HT-29 (cell line): Measurements from ENCODE around the gene SLC35F6. TPM values are rescaled to one million over a fixed set of nuclear protein-coding genes. Genes with fewer than 3 reads are reported as not detected.

Experiments used
- DNase-seq: peaks from one replicate; pipeline ENCODE4 v3.0.0-alpha.2; 2015; ENCODE audit warnings: low spot score
- total RNA-seq: library from RNA; depleted of rRNA; stranded (reverse); fragments of >200 nt; shearing (Covaris generic); gene quantifications from 2 replicates; pipeline ENCODE4 v1.2.3, GENCODE V29; 2014; rRNA removed

SLC35F6 gene, protein sequence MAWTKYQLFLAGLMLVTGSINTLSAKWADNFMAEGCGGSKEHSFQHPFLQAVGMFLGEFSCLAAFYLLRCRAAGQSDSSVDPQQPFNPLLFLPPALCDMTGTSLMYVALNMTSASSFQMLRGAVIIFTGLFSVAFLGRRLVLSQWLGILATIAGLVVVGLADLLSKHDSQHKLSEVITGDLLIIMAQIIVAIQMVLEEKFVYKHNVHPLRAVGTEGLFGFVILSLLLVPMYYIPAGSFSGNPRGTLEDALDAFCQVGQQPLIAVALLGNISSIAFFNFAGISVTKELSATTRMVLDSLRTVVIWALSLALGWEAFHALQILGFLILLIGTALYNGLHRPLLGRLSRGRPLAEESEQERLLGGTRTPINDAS
- 24.3 and 27.5 TPM in 2 replicates for total RNA-seq

DNA sequence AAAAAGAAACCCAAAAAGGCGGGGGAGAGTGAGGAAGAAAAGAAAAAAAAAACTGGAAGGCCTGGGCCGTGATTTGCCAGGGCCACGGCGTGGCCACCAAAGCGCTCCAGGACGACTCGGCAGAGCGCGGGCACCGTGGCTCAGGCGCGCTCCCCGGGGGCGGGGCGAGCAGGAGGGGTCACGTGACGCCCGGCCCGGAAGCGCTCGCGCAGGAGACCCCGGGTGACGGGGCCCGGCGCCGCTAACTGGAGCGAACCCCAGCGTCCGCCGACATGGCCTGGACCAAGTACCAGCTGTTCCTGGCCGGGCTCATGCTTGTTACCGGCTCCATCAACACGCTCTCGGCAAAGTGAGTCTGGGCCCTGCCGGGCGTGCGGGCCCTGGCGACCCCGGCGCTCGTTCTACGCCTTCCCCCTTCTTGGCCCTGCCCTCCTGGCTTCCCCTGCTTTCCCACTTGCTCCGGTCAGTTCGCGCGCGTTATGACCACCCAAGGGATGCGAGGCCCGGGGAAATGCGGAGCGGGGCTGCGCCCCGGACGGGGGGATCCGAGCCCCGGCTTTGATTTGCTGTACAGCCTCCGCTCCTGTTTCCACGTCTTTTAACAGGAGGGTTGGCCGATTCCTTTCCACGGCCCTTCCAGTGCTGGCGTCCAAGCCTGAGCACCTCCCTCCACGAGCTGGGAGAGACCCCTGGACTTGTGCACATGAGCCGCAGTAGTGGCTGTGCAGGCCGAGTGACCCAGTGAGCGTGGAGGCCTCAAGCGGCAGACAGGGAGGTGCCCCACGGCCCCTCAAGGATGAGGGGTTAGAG, at the start of gene SLC35F6:
TSS of gene SLC35F6 (plus strand) at position 207 of the 810 bp plus-strand sequence. CDS start at position 273, 66 bp downstream.
- DNase-seq = peak; percentile 75

DNA sequence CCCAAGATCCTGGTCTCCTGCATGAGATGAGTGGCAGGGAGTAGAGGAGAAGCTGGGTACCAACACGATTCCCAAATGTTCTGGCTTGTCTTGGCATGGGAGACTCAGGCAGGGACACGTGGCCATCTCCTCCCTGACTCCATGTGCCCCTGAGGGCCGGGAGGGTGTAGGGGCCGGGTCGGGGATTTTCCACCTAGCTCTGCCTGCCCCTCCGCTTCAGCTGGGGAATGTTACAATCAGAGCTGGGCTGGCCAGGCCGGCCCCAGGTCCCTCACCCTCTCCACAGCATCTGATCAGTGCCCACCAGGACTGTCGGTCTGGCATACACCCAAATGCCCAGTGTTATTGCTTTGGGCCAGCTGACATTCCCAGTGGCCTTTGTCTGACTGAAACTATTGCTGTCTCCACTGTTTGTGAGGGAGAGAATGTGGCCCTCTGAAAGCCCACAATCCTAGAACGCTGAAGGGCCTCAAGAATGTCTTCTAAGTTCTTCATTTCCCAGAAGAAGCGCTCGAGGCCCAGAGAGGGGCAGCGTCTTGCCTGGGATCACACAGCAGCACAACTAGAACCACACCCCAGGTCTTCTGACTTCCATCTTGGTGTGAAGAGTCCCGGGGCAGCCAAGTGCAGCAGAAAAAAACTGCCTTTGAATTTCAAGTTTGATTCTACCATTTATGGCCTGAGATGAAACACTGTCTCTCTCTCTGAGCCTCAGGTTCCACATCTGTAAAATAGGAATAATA, 48.4 kb upstream of the SLC35F6 start:
- DNase-seq = no peak

DNA sequence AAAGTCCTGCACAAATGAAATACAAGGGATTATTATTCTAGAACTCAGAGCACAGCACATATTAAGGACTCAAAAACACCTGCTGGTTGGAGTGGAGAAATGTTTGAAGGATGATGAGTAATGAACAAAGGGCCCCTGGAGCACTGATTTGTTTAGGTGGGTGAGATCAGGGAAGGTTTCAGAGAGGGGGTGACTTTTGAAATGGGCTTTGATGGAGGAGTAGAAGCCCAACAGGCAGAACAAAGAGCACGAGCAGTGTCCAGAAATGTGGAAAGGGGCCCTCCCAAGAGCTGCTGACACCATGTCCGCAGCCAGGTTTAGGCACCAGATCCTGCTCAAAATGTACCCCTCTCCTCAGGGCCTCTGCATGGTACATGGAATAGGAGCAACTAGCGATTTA, 47.7 kb upstream of the SLC35F6 start:
- no peak for DNase-seq

DNA sequence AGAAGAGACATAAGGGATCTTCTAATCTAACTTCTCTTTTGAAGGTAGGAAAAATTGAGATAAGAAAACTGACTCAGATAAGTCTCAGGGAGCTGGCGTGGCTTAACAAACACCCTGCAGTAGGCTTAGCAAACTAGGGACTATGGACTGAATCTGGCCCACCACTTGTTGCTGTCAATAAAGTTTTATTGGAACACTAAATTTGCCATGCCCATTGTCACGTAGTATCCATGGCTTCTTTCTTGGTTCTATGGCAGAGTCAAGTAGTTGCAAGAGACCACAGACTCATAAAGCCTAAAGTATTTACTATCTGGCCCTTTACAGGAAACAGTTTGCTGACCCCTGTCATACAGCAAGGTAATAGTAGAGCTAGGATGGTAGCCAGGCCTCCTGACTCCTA, 47.3 kb upstream of the SLC35F6 start:
- DNase-seq = no peak

DNA sequence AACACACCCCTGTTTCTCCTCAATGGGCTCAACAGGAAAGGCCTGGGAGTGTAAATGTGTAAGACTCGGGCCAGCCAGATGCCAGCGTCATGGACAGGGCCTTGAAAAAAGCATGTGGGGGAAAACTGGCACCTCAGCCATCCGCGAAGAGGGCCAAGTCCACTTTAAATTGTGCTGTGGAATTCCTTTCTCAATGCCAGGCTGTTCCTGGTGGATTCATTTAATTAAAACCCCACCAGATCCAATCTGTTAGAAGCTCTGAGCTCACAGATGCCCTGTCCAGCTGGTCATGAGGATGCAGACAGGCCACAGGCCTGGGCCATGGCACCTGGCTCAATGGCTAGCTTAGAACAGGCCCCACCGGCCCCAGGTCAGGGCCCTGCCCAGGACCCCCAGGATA, 46.7 kb upstream of the SLC35F6 start:
- no peak for DNase-seq

DNA sequence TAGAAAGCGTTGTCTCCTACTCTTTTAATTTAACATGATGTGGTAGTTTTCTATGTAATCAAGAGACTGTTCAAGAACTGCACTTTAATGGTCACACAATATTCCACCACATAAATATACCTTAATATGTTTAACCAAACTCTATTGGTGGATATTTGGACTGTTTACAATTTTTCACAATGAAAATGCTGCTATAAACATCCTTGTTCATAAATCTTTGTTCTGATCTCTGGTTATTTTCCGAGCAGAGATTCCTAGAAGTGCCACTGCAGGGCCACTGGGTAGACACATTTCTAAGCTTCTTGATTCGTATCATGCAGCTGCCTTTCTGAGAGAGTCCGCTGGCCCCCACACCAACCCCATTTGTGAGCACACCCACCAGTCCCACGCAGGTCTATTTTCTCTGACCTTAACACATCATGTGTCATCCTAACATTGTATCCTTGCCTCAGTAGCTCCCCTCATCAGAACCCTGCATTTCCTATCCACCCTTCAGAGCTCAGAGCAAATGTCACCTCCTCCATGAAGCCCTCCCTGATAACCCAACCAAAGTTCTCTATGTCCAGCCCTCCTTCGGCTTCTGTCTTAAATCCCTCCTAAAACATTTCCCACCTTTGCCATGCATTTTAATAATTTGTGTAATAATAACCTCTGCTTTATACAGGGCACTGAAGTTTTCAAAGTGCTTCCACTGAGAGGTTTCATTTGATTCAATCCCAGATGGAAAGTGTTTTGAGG, 45.0 kb upstream of the SLC35F6 start:
- DNase-seq = no peak

DNA sequence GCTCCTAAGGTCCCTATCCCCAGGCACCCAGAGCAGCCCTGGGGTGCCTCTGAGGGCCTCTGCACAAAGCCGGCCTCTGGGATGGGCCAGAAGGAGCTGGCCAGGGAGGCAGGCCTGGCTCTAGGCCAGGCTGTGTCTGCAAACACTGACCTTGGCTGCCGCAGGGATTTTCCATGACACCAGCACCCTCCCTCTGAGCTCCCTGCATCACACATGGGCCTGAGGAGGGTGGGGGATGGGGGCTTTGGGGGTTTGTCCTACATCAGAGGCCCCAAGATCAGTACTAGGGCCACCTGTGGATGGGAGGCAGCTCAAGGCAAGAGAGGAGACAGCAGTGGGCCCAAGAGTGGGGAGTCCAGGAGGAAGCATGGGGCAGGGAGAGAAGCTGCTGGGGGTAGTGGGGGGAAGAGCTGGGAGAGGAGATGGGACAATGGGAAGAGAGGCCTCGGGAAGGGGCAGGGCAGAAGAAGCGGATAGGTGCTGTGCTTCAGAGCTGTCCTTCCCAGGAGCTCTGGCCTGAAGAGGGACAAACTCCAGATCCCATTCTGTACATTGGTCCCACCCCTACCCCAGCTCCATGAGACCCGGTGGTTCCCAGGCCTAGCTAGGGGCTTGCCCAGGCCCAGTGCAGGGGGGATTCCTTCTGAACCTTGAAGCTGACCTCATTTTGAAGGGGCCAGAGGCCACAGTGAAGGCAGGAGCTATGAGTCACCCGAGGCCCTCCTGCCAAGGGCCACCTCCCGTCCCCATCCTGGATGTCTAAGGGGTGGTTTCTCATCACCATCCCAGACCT, 43.6 kb upstream of the SLC35F6 start:
- peak; percentile 42 for DNase-seq

DNA sequence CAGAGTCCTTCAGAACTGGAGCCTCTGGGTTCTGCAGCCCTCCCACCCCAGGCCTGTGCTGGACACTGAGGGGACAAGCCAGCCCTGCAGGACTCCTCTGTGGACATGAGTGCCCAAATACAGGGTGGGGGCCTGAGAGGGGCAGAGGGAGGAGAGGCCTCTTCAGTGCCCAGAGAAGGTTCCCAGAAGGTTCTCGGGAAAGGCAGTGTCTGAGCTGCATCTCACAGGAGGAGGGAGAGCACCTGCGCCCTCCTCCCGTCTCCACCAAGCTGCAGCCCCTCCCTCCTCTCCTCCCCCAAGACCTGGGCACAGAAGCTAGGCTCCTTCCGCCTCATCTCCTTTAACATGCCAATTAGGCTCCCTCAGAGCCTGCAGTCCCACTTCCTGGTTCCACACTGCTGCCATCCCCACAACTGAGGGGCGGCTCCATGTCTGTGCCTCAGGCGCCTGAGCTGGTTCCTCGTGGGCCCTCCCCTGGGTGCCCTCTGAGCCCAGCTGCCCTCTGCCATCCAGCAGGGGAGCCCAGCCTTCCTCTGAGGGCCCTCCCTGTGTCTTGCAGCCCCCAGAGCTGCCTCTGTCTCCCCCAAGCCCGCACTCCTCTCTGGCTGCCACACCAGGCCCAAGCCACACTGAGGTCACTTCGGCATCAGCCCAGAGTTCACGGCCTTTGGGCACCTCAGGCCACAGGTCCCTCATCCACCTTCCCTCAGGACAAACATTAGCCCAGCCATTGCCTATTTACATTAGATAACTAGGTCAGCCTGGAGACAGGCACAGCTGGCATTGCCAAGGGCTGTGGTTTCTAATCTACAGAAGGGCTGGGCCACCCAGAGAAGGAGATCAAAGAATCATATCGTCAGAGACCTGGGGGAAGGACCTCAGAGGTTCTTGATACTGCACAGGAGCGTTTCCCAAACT, 42.7 kb upstream of the SLC35F6 start:
- peak; percentile 28 for DNase-seq

DNA sequence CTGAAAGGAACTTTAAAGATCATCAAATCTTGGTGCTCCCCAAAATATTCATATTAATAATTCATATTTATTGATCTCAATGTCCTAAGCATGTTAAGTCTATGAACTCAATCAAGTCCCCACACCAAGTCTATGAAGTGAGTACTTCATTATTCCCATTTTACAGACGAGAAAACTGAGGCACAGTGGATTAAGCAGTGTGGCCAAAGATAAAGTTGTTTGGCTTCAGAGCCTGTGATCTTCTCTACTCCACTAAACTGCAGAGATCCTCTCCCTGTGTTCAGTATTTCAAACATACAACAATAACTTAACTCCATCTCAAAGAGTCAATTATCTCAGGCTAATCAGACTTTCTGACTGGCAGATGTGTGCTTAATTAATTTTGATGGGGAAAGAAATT, 41.8 kb upstream of the SLC35F6 start:
- no peak for DNase-seq

DNA sequence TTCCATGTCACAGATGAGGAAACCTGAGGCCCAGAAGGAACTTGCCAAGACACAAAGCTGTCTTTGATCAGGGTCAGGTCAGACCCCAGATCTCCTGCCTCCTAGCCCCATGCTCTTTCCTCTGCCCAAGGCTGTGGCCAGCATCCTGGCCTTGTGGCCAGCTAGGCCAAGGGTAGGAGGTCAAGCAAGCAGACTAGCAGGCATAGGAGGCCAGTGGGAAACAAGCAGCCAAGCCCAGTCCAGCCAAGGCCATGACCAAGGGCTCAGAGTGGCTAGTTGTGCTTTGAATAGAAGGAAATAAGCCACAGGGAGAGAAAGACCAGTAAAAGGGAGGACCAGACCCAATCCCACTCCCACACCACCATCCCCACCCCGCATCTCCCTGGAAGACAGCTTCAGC, 41.2 kb upstream of the SLC35F6 start:
- DNase-seq = no peak

DNA sequence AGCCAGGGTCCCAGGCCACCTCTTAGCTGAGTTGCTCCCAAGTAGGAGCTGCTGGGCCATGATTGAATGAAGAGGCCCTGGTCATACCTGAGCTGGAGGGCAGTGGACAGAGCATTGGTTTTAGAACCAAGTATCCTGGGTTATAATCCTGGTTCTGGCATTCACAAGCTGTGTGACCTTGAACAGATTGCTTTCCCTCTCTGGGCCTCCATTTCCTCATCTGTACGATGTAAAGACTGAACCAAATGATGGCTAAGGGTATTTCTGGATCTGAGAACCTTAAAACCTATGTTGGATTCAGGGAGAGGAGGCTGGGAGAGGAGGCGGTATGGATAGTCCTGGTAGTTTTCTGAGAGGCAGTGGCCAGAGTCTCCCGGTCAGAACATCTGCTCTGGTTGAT, 40.6 kb upstream of the SLC35F6 start:
- DNase-seq = no peak

DNA sequence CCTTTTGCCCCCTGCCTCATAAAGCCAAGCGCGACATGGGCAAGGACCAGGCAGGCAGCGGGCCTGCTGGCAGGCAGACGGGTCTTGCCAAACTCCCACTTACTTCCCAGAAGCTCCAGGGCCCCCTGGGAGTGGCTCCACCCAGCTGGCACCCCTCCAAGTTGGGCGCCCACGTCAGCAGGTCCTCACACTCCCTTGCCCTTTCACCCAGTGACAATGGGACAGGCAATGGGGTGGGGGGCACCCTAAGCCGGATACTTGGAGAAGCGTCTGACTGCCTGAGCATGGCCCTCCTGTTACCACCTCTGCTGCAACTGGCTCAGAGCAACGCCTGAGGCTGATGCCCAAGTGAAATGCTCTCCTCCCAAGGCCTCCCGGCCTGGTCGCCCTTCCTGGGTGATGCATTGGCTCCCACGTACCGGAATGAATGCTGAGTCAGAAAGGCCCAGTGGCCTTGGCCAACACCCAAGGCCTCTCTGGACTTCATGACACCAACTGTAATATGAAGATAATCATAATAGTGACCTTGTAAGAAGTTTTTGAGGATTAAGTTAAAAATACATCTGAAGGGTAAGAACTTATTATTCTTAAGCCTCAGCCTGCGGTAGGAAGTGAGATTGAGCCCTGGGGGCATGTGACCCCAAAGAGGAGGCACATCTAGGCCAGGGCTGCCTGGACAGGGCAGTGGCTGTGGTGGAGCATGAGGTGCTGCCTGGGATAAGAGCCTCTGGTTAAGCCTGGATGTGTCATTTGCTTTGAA, 39.9 kb upstream of the SLC35F6 start:
- DNase-seq = peak; percentile 24

DNA sequence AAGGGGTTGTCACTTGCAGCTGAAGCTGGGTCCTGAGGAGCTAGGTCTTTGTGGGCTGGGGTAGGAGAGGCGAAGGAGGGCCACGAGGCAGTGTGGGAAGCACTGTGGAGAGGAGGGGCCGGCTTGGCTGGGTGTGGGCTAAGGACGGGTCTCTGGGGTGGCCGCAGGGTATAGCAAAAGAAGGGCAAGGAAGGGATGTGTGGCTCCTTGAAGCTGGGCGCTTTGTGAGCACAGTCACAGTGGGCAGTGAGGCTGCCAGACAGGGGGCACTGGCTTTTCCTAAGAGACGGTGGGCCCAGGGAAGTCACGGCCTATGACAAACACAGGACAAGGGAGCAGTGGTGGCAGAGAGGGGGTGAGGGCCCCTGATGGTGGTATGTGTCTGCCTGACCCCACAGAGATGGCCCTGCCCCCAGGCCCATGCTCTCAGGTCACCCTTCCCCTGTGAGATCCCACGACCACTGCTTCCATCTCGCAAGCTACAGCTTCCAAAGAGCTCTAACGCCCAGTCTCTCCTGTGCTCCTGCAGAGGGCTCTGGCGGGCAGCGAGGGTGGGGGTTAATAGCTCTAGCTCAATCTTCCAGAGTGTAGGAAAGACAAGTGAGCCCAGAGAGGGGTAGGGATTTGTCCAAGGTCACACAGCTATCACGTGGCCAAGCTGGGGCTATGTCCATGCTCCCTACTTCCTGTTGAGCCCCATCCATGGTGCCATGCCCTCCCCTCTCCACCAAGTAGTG, 39.1 kb upstream of the SLC35F6 start:
- no peak for DNase-seq

DNA sequence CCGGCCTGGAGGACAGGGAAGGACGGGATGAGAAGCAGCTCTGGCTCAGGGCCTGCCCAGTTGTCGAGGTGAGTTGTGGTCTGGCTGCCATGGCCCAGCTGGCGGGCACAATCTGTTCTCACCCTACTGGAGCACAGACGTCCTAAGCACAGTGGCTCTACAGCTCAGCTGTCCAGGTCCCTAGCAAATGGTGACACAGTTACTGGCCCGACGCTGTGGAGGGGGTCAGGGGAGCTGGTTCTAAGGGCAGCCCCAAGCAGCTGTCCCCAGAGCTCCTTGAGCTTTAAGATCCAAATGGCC, 38.6 kb upstream of the SLC35F6 start:
- no peak for DNase-seq

DNA sequence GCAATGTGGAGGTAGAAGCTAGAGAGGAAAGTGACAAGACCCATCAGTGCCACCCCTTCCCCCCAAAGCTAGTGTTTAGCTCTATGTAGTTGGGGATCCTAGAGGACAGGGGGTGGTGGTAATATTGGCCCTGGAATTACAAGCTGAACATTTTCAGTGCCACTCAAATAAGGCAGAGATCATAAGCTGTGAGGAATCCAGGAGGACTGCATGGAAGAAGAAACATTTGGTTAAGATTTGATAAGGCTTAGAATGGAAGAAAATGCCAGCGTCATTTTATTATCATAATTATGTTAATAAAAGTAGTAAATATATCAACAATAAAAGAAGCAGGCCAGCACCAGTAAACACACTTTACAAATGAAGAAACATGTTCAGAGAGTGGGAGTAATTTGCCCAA, 37.9 kb upstream of the SLC35F6 start:
- no peak for DNase-seq

DNA sequence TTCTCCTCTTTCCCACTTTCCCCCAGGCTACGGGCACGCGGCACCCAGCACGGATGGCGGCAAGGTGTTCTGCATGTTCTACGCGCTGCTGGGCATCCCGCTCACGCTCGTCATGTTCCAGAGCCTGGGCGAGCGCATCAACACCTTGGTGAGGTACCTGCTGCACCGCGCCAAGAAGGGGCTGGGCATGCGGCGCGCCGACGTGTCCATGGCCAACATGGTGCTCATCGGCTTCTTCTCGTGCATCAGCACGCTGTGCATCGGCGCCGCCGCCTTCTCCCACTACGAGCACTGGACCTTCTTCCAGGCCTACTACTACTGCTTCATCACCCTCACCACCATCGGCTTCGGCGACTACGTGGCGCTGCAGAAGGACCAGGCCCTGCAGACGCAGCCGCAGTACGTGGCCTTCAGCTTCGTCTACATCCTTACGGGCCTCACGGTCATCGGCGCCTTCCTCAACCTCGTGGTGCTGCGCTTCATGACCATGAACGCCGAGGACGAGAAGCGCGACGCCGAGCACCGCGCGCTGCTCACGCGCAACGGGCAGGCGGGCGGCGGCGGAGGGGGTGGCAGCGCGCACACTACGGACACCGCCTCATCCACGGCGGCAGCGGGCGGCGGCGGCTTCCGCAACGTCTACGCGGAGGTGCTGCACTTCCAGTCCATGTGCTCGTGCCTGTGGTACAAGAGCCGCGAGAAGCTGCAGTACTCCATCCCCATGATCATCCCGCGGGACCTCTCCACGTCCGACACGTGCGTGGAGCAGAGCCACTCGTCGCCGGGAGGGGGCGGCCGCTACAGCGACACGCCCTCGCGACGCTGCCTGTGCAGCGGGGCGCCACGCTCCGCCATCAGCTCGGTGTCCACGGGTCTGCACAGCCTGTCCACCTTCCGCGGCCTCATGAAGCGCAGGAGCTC, 36.2 kb upstream of the SLC35F6 start:
- DNase-seq = no peak

DNA sequence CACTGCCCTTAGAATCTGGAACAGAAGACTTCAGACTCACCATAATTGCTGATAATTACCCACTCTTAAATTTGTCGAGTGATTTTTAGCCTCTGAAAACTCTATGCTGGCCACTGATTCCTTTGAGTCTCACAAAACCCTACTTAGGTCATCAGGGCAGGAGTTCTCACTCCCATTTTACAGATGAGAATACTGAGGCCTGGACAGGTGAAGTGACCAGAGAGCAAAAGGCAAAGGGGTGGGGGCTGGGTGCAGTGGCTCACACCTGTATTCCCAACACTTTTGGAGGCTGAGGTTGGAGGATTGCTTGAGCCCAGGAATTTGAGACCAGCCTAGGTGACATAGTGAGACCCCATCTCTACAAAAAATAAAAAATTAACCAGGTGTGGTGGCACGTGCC, 34.8 kb upstream of the SLC35F6 start:
- no peak for DNase-seq
